GM12878 (cell line): ENCODE measurements around the gene MAST1. TPM values are rescaled to one million over a fixed set of nuclear protein-coding genes. Genes with fewer than 3 reads are reported as not detected.
A peak's percentile ranks its signal among the peaks of the same experiment; 100 is the strongest.

Experiments
- CREB1 ChIP-seq: IDR thresholded peaks from 2 replicates; pipeline ENCODE4 v1.6.1; 2012; ENCODE audit warnings: low read depth, mild to moderate bottlenecking, inconsistent platforms
- GABPA ChIP-seq: IDR thresholded peaks from 2 replicates; pipeline ENCODE4 v1.6.1; 2014; ENCODE audit warnings: antibody characterized with exemption, low read depth, mild to moderate bottlenecking, inconsistent platforms
- IRF4 ChIP-seq: IDR thresholded peaks from 2 replicates; pipeline ENCODE4 v1.6.1; 2011; ENCODE audit warnings: low read depth, low read length
- NFXL1 ChIP-seq: fragments of 450-650 bp; IDR thresholded peaks from 2 replicates; pipeline ENCODE4 v1.6.1; 2017; ENCODE audit warnings: antibody characterized with exemption, mild to moderate bottlenecking, borderline replicate concordance
- NFYB ChIP-seq: IDR thresholded peaks from 2 replicates; pipeline ENCODE4 v1.6.1; 2011; ENCODE audit warnings: low read depth, mild to moderate bottlenecking, low read length, improper control_type of control experiment, moderate library complexity; ENCODE audit not compliant: insufficient read depth
- NR2F1 ChIP-seq: fragments of 450-650 bp; conservative IDR thresholded peaks from 2 replicates; pipeline ENCODE4 v1.6.1; 2017; ENCODE audit warnings: mild to moderate bottlenecking
- PAX5 ChIP-seq: IDR thresholded peaks from 2 replicates; pipeline ENCODE4 v1.6.1; 2011; ENCODE audit warnings: low read depth, low read length, borderline replicate concordance
- POLR2AphosphoS2 ChIP-seq: IDR thresholded peaks from 2 replicates; pipeline ENCODE4 v1.6.1; 2011; ENCODE audit warnings: low read depth, mild to moderate bottlenecking, low read length, improper control_type of control experiment, moderate library complexity
- PRDM15 ChIP-seq: fragments of 450-650 bp; formaldehyde crosslinking; IDR thresholded peaks from 2 replicates; pipeline ENCODE4 v1.4.0; 2020; ENCODE audit warnings: mild to moderate bottlenecking, moderate library complexity
- RELA ChIP-seq: fragments of 450-650 bp; IDR thresholded peaks from 2 replicates; pipeline ENCODE4 v1.8.0; 2014; ENCODE audit warnings: borderline replicate concordance; ENCODE audit not compliant: partially characterized antibody
- SKIL ChIP-seq: fragments of 450-650 bp; IDR thresholded peaks from 2 replicates; pipeline ENCODE4 v1.6.1; 2017; ENCODE audit warnings: mild to moderate bottlenecking, low read depth, inconsistent platforms; ENCODE audit not compliant: poor library complexity, severe bottlenecking
- SMAD1 ChIP-seq: fragments of 450-650 bp; IDR thresholded peaks from 2 replicates; pipeline ENCODE4 v1.6.1; 2018; ENCODE audit warnings: mild to moderate bottlenecking, low read depth; ENCODE audit not compliant: partially characterized antibody
- SMAD5 ChIP-seq: IDR thresholded peaks from 2 replicates; pipeline ENCODE4 v1.6.1; 2016; ENCODE audit warnings: antibody characterized with exemption, low read depth
- STAT3 ChIP-seq: IDR thresholded peaks from 2 replicates; pipeline ENCODE4 v1.6.1; 2011; ENCODE audit warnings: low read depth, low read length, improper control_type of control experiment
- SUZ12 ChIP-seq: fragments of 200-600 bp; sonication (generic); IDR thresholded peaks from one replicate; pipeline ENCODE4 v1.6.1; 2018; ENCODE audit warnings: antibody characterized with exemption, mild to moderate bottlenecking; ENCODE audit not compliant: unreplicated experiment
- ZBTB33 ChIP-seq: fragments of 450-650 bp; IDR thresholded peaks from 2 replicates; pipeline ENCODE4 v1.6.1; 2017; ENCODE audit warnings: mild to moderate bottlenecking
- ZNF207 ChIP-seq: fragments of 450-650 bp; IDR thresholded peaks from 2 replicates; pipeline ENCODE4 v1.6.1; 2014; ENCODE audit warnings: antibody characterized with exemption, mild to moderate bottlenecking, borderline replicate concordance
- ZSCAN29 ChIP-seq: fragments of 450-650 bp; IDR thresholded peaks from 2 replicates; pipeline ENCODE4 v1.6.1; 2017; ENCODE audit warnings: mild to moderate bottlenecking, moderate library complexity
- polyA plus RNA-seq, 11 experiments: library from polyadenylated mRNA; depleted of rRNA in 4 of 11; unstranded in 6 of 11; stranded (reverse) in 5 of 11; fragments of >200 nt; fragmentation: Nextera tagmentation in 4 of 11; fragmentation: Illumina TruSeq in 1 of 11; extraction: Ambion mirVana in 4 of 11; extraction: Trizol in 1 of 11; gene quantifications; 1 replicate in 1 of 11; 2 replicates in 10 of 11; pipeline versions ENCODE4 v1.2.1 to v1.2.3, GENCODE V29; 2011 to 2016; ENCODE audit warnings: inconsistent platforms in 2 of 11, missing spikeins in 2 of 11, low read depth in 1 of 11
- total RNA-seq, 4 experiments: library from RNA; depleted of rRNA in 3 of 4; stranded (reverse); fragments of >200 nt in 3 of 4; fragmentation: Illumina TruSeq in 1 of 4; extraction: Trizol in 1 of 4; gene quantifications; 2 replicates each; pipeline versions ENCODE4 v1.2.1 to v1.2.3, GENCODE V29; 2013 to 2021
- TF ChIP-seq, protein P1 (sequence below): fragments of 450-650 bp; IDR thresholded peaks from 2 replicates; pipeline ENCODE4 v1.6.1; 2017; ENCODE audit warnings: borderline replicate concordance

The MAST1 gene
- total and polyA plus RNA-seq, 10 of the 15 experiments (the other 5 are each of a cell fraction or from before 2014, with no cell fraction given), result 0.08 to 0.79 (median 0.44) TPM; not detected in 1

DNA sequence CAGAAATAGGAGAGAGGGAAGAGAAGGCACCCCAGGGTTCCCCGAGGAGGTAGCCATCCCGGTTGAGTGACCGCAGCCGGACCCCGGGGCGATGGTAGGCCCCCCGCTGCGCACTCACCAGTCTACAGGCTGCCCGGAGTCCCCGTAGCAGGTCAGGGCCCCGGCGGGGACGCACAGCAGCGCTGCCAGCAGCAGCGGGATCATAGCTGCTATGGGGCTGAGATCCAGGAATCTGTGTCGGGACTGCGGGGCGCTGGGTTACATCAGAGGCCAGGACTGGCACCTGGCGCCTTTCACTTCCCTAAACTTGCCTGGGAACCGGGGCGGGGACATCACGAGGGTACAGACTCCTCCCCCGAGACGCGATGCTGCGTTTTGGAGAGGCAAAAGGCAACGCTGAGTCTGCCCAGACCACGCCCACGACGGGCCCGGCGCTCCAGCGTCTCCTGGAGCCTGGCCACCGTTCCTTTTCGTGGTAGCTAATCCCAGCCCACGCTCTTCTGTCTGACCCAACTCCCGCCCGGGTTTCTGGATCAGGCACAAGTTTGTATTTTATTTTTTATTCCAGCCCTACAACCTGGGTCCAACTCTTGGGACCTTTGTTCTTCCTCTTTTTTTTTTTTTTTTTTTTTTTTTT, 43.0 kb downstream of the MAST1 start, which contains the start of gene DNASE2 (continued):
- TF ChIP-seq SUZ12, result no peak
- TF ChIP-seq STAT3, result no peak
- TF ChIP-seq, protein P1, sequence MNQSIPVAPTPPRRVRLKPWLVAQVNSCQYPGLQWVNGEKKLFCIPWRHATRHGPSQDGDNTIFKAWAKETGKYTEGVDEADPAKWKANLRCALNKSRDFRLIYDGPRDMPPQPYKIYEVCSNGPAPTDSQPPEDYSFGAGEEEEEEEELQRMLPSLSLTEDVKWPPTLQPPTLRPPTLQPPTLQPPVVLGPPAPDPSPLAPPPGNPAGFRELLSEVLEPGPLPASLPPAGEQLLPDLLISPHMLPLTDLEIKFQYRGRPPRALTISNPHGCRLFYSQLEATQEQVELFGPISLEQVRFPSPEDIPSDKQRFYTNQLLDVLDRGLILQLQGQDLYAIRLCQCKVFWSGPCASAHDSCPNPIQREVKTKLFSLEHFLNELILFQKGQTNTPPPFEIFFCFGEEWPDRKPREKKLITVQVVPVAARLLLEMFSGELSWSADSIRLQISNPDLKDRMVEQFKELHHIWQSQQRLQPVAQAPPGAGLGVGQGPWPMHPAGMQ, result no peak
- TF ChIP-seq SMAD5, result no peak
- no peak for TF ChIP-seq NFYB
- TF ChIP-seq NFXL1, result no peak
- TF ChIP-seq NR2F1, result peak; percentile 78
- TF ChIP-seq SMAD1, result no peak
- TF ChIP-seq CREB1, result peak; percentile 67; the same call in 1 of the 2 replicates
- TF ChIP-seq RELA, result no peak
- TF ChIP-seq ZSCAN29, result no peak
- TF ChIP-seq PRDM15 (CRISPR knock-in tag), result no peak
- TF ChIP-seq ZBTB33, result no peak
- peak; percentile 80 for TF ChIP-seq IRF4
- TF ChIP-seq SKIL, result peak; percentile 51
- TF ChIP-seq PAX5, result 0 out of 2 replicates have a peak, but pooled peaks have one; percentile 9
- peak; percentile 61; the same call in 1 of the 2 replicates for TF ChIP-seq POLR2AphosphoS2
- TF ChIP-seq ZNF207, result peak; percentile 62; the same call in 1 of the 2 replicates
- no peak for TF ChIP-seq GABPA
